Stimulated activated CD4-positive, alpha-beta T cell treated with anti-CD3 and anti-CD28 coated beads, TNF-alpha, amount 100 ng/mL, for 4 hours (primary cell): ENCODE data around the gene CFAP65.

Experiments
- DNase-seq, 3 experiments: peaks; one replicate each; pipeline ENCODE4 v3.0.0-alpha.2; 2020; ENCODE audit warnings: low read depth in 3 of 3

The CFAP65 gene, protein sequence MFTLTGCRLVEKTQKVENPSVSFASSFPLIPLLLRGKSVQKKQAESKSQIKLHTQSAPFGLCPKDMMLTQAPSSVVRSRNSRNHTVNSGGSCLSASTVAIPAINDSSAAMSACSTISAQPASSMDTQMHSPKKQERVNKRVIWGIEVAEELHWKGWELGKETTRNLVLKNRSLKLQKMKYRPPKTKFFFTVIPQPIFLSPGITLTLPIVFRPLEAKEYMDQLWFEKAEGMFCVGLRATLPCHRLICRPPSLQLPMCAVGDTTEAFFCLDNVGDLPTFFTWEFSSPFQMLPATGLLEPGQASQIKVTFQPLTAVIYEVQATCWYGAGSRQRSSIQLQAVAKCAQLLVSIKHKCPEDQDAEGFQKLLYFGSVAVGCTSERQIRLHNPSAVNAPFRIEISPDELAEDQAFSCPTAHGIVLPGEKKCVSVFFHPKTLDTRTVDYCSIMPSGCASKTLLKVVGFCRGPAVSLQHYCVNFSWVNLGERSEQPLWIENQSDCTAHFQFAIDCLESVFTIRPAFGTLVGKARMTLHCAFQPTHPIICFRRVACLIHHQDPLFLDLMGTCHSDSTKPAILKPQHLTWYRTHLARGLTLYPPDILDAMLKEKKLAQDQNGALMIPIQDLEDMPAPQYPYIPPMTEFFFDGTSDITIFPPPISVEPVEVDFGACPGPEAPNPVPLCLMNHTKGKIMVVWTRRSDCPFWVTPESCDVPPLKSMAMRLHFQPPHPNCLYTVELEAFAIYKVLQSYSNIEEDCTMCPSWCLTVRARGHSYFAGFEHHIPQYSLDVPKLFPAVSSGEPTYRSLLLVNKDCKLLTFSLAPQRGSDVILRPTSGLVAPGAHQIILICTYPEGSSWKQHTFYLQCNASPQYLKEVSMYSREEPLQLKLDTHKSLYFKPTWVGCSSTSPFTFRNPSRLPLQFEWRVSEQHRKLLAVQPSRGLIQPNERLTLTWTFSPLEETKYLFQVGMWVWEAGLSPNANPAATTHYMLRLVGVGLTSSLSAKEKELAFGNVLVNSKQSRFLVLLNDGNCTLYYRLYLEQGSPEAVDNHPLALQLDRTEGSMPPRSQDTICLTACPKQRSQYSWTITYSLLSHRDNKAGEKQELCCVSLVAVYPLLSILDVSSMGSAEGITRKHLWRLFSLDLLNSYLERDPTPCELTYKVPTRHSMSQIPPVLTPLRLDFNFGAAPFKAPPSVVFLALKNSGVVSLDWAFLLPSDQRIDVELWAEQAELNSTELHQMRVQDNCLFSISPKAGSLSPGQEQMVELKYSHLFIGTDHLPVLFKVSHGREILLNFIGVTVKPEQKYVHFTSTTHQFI (N-terminal part only)

DNA sequence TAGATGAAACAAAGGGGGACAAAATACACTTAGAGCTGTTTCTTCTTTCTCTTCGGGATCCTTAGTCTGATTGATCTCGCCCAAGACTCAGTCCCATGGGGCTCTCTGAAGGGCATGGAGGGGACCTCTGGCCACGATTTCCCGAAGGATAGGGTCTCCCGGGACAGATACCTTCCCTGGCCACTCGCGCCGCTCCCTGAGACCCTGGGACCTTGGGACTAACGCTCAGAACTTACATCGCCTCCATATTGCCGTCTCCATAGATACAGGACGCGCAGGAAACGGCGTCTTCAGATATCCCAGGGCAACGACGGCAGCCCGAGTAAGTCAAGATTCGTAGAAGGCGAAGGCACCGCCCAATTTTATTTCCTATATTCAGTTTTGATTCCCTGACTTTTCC is at the start of gene CFAP65:
CFAP65 (minus strand) TSS at position 265 of the 400 bp plus-strand sequence. CDS start 2,468 bp downstream, outside the sequence.
- no peak for DNase-seq

DNA sequence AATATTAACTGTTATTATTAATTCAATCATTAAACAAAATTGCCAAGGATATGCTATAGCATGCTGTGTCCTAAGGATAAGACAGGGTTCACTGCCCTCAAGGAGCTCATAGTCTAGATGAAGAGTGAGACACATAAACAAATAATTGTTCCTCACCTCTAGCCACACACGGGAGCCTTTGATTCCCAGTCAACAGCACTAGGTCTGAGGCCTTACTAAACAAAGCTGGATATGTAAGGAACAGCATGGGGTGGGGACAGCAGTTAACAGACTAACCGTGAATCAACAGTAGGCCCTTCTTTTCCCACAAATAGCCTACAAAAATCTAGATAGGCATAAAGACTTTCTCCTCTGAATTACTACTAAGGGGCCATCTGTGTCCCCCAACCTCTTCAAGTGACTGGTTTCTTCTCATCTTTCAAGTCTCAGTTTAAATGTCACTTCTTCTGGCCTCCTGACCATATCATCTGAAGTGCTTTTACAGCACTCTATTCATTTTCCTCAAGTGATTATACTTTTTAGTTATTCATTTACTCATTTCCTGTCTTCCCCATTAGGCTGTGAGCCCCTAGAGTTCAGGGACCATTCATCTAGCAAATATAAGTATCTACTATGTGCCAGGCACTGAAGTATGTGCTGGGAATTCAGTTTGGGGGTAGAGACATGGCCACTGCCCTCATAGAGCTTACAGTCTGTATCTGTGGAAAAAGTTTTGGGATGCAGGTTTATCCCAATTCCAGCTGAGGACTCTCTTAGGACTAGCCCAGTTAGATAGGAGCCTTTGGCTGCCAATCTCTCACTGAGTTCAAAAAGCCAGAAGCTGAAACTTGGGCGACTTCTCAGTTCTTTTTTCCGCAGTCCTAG is 49.4 kb upstream of the CFAP65 start:
- DNase-seq = no peak

DNA sequence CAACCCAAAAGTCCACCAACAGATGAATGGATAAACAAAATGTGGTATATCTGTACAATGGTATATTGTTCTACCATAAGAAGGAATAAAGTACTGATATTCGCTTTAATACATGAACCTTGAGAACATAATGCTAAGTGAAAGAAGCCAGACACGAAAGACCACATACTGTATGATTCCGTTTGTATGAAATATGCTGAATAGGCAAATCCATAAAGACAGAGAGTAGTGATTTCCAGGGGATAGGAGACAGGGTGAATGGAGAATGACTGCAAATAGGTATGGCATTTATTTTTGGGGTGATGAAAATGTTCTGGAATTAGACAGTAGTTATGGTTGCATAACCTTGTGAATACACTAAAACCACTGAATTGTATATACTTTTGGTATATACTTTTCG is 48.0 kb upstream of the CFAP65 start:
- DNase-seq = no peak

DNA sequence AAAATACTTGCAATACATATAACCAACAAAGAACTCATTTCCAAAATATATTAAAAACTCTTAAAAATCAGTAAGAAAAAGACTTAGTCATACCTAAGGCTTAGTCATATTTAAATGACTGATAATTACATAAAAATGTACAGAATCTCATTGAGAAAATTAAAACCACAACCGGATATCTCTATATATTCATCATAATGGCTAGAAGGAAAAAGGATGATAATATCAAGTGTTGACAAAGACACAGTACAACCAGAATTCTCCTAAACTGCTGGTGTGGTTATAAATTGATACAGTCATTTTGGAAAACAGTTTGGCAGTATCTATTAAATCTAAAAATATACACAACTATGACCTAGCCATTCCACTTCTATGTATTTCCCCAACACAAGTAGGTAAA is 46.5 kb upstream of the CFAP65 start:
- DNase-seq = no peak

DNA sequence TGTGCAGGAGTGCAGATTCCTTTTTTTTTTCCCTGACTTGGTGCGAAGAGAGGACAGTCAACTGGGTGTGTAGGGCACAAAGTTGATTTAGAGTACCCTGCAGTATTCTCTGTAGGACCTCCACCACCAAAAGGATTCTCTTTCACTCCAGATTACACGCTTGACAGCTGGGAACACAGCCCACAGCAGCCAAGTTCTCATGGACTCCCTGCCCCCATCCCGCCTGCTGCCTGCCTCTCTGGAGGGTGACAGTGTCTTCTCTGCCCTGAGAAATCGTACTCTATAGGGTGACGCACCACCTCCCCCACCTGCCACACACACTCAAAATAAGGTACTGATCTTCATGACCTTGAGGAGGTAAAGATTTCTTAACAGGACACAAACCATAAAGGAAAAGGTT is 46.0 kb upstream of the CFAP65 start:
- DNase-seq = no peak

DNA sequence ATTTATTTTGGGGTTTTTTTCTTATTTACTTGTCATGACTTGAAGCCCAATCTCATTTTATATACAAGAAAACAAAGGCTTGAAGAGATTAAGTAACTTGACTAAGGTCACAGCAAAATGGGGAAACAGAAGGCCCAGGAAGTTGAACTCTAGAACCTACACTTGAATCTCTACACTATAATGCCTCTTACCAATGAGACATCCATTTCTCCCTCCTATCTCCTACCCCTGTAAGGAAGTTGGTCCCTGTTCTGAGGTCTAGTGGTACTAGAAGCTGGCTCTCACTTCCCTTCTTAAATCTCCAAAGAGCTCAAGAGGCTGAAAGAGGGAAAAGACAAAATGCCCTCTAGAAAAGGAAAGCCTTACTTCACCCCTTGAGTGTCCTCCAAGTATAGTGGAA is 44.9 kb upstream of the CFAP65 start:
- no peak for DNase-seq

DNA sequence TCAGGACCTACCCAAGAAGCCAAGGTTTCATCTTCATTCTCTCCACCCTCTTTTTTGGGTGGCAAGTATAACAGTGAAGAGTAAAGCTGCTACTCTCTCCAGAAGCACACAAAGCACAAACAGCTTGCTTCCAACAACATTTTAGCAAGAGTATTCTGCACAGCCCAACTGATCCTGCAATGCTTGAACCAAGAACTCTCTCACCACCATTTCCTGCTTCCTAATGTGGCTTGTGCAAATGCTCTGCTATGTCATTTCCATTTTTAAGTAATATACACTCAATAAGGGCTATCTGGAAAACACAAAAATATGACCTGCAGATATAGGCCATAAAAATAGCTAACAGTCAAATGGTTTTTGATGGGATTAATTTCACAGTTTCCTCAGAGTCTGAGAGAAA is 43.5 kb upstream of the CFAP65 start:
- DNase-seq = no peak

DNA sequence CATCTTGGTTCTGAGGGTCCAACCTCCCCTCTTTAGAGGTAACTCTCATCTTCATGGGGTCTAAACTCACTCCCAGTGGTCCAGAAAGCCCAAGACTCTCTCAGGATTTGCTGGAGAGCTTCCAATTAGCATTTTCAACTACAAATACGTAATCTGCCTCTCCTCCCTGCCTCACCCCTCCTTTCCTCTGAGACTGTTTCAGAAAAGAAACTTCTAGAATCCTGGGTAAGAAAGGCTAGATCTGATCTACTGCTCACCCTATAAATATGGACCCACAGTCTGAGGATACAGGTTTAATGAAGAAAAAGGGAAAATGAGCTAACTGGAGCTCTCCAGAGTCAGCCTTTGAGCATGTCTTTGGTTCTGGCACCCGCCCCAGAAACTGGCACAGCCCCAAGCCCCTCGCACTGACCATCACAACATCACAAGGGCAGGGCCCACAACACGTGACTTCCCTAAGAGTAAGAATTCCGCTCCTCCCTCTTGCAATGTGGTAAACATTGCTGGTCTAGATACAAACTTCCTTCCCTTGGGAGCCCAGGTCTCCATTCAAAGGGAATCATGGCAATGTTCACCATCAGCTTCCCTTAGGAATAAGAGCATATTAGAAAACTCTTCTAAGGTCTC is 41.1 kb upstream of the CFAP65 start:
- no peak for DNase-seq

DNA sequence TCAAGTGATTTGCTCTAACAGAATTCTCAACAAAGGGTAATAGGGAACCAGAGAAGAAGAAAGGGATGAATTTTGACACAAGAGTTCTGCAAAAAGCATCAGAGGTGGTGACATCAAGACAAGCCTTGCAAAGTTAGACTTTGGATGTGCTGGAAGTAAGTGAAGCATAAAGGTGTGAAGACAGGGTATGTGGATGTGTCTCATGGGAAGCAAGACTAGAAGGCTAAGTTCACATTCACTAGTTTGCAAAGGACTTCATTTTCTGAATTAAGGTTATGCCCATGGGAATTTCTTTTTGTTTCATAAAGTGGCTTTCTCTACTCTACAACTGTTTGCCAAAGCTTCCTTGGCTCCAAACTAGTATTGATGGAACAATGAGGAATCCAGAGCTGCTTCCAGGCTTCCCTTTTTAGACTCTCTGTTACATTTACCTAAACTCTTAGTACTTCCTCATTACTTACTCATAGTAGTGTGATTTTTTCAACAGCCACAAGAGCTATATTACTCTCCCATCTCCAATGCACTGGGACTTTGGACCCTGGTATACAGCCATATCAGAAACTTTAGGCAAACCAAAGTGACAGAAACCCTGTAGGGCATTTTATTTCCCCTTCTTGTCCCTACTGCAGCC is 40.5 kb upstream of the CFAP65 start:
- no peak for DNase-seq

DNA sequence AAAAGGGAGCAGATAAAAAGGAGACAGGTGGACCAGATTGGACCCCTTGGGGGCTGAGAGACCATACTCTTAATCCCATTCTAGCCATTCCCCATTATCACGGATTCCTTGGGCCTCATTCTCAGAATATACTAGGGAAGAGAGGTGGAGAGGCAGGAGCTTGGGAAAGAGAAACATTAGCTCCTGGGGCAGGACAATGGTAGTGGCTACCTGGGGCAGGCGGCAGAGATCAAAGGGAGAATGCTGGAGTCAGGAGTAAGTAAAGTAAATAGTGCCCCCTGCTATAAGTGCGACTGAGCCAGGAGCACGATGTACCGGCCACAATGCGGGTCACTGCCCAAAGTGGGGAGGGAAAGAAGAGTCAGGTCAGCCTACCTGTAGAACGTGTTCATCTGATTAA is 39.8 kb upstream of the CFAP65 start:
- no peak for DNase-seq

DNA sequence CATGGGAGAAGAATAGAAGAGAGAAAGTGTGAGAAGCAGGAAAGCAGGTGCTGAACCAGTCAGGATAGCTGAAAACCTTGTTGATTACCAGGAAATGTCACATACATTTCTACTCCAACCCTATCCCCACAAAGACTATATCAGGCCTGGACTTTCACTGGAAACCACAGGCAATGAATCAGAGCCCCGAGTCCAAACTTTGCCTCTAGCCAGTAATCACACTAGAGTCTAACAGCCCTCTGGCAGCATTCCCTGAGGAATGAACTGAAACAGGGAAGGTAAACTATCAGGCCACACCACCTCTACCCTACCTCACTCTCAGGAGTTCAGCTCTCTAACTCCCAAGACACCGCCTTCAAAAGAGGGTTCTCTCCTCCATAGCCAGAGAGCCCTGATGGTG is 38.1 kb upstream of the CFAP65 start:
- DNase-seq = no peak

DNA sequence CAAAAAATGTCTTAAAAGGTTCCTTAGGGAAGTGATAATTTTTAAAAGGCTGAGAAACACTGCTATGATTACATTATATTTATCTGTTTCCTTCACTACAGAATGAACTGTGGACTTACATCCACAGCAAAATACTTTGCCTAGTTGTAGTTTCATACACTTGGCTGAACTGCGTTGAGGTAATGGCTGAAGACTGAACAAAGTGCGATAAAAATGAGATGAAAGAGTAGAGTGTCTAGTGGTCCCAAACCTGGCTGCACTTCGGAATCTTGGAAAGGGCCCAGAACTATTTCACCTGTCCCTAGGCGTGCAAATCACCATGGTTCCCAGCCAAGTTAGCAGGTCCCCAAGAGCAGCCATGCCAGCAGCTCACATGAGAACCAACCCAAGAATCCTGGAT is 37.6 kb upstream of the CFAP65 start:
- no peak for DNase-seq

DNA sequence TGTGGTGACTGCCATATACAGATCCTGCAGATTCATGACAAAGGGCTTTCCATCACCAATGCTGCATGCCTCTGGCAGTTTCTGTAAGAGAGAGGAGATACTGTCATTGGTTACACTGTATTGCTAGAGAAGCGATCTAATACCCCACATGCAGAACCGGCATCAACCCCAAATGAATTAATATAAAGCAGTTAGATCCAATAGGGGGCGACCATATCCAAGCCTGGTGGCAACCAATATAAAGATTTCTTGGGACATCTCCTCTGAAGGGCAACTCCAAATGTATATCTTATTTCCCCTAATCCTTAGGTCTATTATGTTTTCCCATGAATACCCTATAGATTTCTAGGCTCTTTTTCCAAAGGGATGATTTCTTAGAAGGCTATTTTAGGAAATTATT is 36.8 kb upstream of the CFAP65 start:
- no peak for DNase-seq

DNA sequence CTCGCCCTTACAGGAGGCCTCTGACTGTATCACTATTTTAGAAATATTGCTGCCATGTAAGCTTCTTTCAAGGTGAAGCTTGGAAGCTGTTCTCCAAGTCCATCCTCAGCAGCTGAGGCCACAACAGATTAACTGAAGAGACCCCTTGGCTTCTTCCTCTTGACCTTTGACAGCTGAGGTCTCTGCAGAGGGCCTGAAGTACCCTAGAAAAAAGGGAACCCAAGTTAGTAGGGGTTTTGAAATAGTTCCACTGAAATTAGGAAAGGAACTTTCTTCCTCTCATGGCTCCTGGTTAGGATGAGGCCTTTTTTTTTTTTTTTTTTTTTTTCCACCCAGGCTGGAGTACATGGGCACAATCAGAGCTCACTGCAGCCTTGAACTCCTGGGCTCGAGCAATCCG is 34.9 kb upstream of the CFAP65 start:
- DNase-seq = no peak

DNA sequence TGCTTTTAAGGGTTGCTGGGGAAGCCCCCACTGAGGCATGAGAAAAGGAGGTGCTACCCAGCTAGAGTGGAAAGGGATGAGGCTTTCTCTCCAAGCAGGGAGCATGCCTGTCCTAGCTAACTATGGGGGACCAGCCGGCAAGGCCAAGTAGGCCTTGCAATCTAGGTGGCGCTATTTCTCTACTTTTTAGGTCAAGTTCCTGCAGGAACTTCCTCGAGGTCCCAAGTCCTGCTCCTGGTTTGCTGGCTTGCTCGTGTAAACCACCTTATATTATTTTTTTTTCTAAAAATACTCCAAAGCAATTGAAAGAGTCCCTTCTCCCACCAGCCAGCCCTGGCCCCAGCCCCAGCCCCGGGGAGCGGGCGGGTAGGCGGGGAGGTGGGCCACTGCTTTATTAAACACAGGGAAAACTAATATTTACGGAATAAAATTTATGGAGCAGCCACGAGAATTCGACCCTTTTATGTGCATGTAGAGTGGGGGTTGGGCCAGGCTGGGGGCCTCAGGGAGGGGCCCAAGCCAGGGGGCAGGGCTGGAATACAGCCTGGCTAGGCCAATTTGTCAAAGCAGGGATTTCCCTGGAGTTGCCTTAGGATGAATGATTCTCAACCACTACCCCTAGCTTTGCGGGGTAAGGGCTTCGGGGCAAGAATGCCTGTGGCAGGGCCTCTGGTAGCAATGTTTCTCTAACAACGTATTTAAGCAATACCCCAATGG is 32.3 kb upstream of the CFAP65 start:
- no peak for DNase-seq

DNA sequence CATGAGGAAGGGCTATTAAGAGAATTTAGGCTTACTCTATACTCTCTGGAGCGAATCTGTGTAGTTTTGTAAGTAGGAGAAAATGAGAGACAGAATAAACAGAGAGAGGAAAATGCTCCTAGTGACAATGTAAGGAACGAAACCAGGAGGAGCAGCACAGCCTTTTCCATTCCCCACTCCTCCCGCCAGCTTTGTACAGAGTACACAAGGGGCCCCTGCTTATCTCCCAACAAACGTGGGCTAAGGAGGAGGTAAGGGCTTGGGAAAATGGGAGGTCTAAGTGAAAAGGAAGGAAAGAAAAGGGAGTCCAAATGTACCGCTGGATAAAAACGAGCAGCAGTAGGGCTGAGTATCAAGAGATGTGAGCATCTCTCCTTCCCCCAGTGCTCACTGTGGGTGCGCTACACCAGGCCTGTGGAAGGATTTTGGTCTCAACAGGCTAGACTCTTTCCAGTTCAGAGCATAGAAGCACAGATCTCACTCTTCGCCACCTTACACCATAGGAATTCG is 31.5 kb upstream of the CFAP65 start:
- no peak for DNase-seq

DNA sequence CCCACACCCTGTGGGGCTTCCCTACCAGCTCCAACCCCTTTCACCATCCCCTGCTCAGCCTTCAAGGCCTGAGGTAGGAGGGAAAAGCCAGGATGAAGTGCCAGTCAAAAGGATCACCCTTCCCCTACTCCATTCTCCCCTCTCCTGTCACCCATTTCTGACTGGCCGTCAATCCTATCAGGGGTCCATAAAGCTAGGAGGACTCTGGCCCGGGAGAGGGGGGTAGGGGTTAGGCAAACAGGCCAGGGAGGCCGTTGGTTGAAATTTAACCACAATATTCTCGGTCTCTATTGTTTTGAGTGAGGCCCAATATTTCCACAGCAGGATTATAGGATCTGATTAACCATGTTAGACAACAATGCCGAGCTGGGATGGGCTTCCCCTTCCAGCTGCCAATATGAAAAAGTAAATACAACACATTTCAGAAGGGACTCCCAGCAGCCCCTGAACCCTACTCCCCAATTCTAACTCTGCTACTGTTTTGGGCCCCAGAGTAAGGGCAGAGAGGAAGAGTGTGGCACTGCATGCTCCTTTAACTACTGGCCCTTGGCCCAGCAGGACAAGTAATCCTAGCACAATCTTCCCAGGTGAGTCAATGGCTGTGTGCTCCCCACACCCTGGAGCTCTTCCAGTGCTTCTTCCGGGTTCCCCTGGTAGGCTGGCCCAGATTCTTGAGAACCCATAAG is 30.0 kb upstream of the CFAP65 start:
- no peak for DNase-seq

DNA sequence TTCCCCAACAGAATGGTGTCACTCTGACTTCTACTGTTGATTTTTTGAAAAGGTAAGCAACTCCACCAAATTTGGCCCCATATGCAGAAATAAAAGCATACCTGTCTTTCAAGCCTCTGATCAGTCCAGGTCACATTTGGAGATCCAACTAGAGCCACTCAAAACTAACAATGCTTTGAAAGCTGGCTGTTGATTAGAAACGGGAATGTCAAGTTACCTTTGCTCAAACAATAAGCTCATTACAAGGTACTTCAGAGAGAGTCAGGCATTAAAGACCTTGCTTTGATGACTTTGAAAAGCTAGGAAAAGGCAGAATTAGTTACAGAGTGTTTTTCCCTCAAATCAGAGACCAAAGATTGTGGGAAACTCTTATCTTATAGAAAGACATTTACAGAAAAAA is 24.2 kb upstream of the CFAP65 start:
- DNase-seq = no peak

DNA sequence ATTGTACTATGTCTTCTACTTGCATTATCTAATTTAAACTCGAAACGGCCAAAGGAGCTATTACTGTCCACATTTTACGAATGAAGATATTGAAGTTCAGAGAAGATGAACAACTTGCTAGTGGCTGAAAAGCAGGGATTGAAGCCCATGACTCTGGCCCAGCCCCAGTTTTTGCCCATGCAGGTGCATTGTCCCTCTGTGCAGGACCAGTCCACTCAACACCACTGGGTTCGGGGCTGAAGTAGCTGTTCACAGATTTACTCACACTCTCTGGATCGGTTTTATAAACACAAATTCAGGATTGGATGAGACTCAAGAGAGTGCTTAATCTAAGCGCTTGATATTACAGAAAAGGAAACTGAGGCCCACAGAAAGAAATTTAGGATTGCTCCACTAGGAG is 20.8 kb upstream of the CFAP65 start:
- DNase-seq = no peak
